HepG2 (cell line): Measurements from ENCODE around the gene SLC25A19. TPM values are rescaled to one million over a fixed set of nuclear protein-coding genes. Genes with fewer than 3 reads are reported as not detected.

ENCODE experiments used
- ARNT2 ChIP-seq: sonication (generic); formaldehyde crosslinking; IDR thresholded peaks from 2 replicates; pipeline ENCODE4 v1.8.0; 2022; ENCODE audit warnings: mild to moderate bottlenecking, low read depth, missing genetic modification reagents, moderate library complexity
- FLYWCH1 ChIP-seq: sonication (generic); formaldehyde crosslinking; IDR thresholded peaks from 2 replicates; pipeline ENCODE4 v1.8.1; 2023; ENCODE audit warnings: mild to moderate bottlenecking, missing genetic modification reagents
- FOXJ3 ChIP-seq: sonication (generic); formaldehyde crosslinking; IDR thresholded peaks from 2 replicates; pipeline ENCODE4 v1.4.0; 2020; ENCODE audit warnings: missing genetic modification reagents, mild to moderate bottlenecking, borderline replicate concordance
- HBP1 ChIP-seq: IDR thresholded peaks from 2 replicates; pipeline ENCODE4 v1.6.1; 2016; ENCODE audit warnings: low read depth, control low read depth
- HMGA1 ChIP-seq: sonication (generic); formaldehyde crosslinking; conservative IDR thresholded peaks from 2 replicates; pipeline ENCODE4 v1.4.0; 2020; ENCODE audit warnings: missing genetic modification reagents
- HMGXB4 ChIP-seq, 2 experiments: sonication (generic) in 1 of 2; formaldehyde crosslinking in 1 of 2; IDR thresholded peaks; 2 replicates each; pipeline versions ENCODE4 v1.4.0 to v1.6.1; 2018 to 2020; ENCODE audit warnings: missing genetic modification reagents in 2 of 2, borderline replicate concordance in 1 of 2, low read depth in 1 of 2, mild to moderate bottlenecking in 1 of 2, missing biosample characterization in 1 of 2
- IKZF4 ChIP-seq: sonication (generic); formaldehyde crosslinking; IDR thresholded peaks from 2 replicates; pipeline ENCODE4 v1.5.1; 2020; ENCODE audit warnings: borderline replicate concordance, mild to moderate bottlenecking, low read depth, missing genetic modification reagents; ENCODE audit errors: not compliant biosample characterization
- IRF1 ChIP-seq: sonication (generic); formaldehyde crosslinking; IDR thresholded peaks from 2 replicates; pipeline ENCODE4 v1.4.0; 2020; ENCODE audit warnings: low read depth, mild to moderate bottlenecking, missing genetic modification reagents
- MZF1 ChIP-seq: sonication (generic); formaldehyde crosslinking; IDR thresholded peaks from 2 replicates; pipeline ENCODE4 v1.8.1; 2023; ENCODE audit warnings: mild to moderate bottlenecking, missing genetic modification reagents, borderline replicate concordance
- NR1H2 ChIP-seq: sonication (generic); formaldehyde crosslinking; IDR thresholded peaks from 2 replicates; pipeline ENCODE4 v1.8.1; 2022; ENCODE audit warnings: low read depth, missing genetic modification reagents, borderline replicate concordance
- RBM39 ChIP-seq: fragments of 200-400 bp; formaldehyde crosslinking; IDR thresholded peaks from one replicate; pipeline ENCODE4 v1.6.1; 2018; ENCODE audit warnings: antibody characterized with exemption, mild to moderate bottlenecking, low read depth, low read length; ENCODE audit not compliant: poor library complexity, severe bottlenecking
- SRY ChIP-seq: sonication (generic); formaldehyde crosslinking; IDR thresholded peaks from 2 replicates; pipeline ENCODE4 v1.8.0; 2022; ENCODE audit warnings: mild to moderate bottlenecking, missing genetic modification reagents
- STAT6 ChIP-seq: sonication (generic); formaldehyde crosslinking; IDR thresholded peaks from 2 replicates; pipeline ENCODE4 v1.4.0; 2020; ENCODE audit warnings: missing genetic modification reagents, mild to moderate bottlenecking, borderline replicate concordance
- ZBTB39 ChIP-seq: sonication (generic); formaldehyde crosslinking; IDR thresholded peaks from 2 replicates; pipeline ENCODE4 v1.5.0; 2020; ENCODE audit warnings: missing genetic modification reagents
- ZNF101 ChIP-seq: sonication (generic); formaldehyde crosslinking; IDR thresholded peaks from 2 replicates; pipeline ENCODE4 v1.4.0; 2020; ENCODE audit warnings: mild to moderate bottlenecking, low read depth, missing genetic modification reagents, borderline replicate concordance
- ZNF547 ChIP-seq: sonication (generic); formaldehyde crosslinking; IDR thresholded peaks from 2 replicates; pipeline ENCODE4 v1.5.1; 2020; ENCODE audit warnings: mild to moderate bottlenecking, missing genetic modification reagents
- ZNF652 ChIP-seq: IDR thresholded peaks from 2 replicates; pipeline ENCODE4 v1.6.1; 2016; ENCODE audit warnings: low read depth, borderline replicate concordance
- polyA plus RNA-seq, 8 experiments: library from polyadenylated mRNA; depleted of rRNA in 3 of 8; stranded (reverse) in 7 of 8; unstranded in 1 of 8; fragments of >200 nt; fragmentation: Illumina TruSeq in 4 of 8; extraction: Trizol in 4 of 8; gene quantifications; 2 replicates each; pipeline versions ENCODE4 v1.2.1 to v1.2.3, GENCODE V29; 2011 to 2016; ENCODE audit warnings: low read depth in 4 of 8, missing spikeins in 1 of 8, mixed read lengths in 1 of 8; ENCODE audit not compliant: insufficient read depth in 1 of 8
- total RNA-seq, 5 experiments: library from RNA; depleted of rRNA; stranded (reverse); fragments of >200 nt; fragmentation: Illumina TruSeq; extraction: Trizol; gene quantifications; 2 replicates each; pipeline ENCODE4 v1.2.3, GENCODE V29; 2016; ENCODE audit warnings: low read depth in 1 of 5

The SLC25A19 gene
- total and polyA plus RNA-seq, 2 of the 13 experiments (the other 11 are each of a cell fraction or from before 2014, with no cell fraction given): 24.4 to 41.4 TPM

- TF ChIP-seq MZF1 (CRISPR knock-in tag): no peak
- TF ChIP-seq STAT6 (CRISPR knock-in tag): no peak
- no peak for TF ChIP-seq SRY
- TF ChIP-seq ZNF101 (CRISPR knock-in tag): no peak
- TF ChIP-seq RBM39: peak; percentile 86
- TF ChIP-seq IRF1 (CRISPR knock-in tag): peak; percentile 74; the same call in 1 of the 2 replicates
- TF ChIP-seq HMGXB4 (CRISPR knock-in tag; IDR thresholded peaks at IDR 0.05; ENCODE audit: borderline replicate concordance in 1 of 2, low read depth in 1 of 2): peak; percentile 67 to 87; a peak in 3 of 4 replicates
- no peak for TF ChIP-seq HMGA1 (CRISPR knock-in tag)
- 0 out of 2 replicates have a peak, but pooled peaks have one; percentile 12 for TF ChIP-seq ZBTB39 (CRISPR knock-in tag)
- no peak for TF ChIP-seq NR1H2 (CRISPR knock-in tag)
- TF ChIP-seq FOXJ3: 0 out of 2 replicates have a peak, but pooled peaks have one; percentile 47
- TF ChIP-seq IKZF4 (CRISPR knock-in tag): peak; percentile 45
- peak; percentile 42; the same call in 1 of the 2 replicates for TF ChIP-seq ZNF547
- TF ChIP-seq FLYWCH1: no peak
- no peak; the same call in 1 of the 2 replicates for TF ChIP-seq ZNF652 (CRISPR knock-in tag)
- TF ChIP-seq ARNT2 (CRISPR knock-in tag): peak; percentile 84
- peak; percentile 86; the same call in 1 of the 2 replicates for TF ChIP-seq HBP1 (CRISPR knock-in tag)
Measured at GRCh38 chr17:75308732-75309629, 19.7 kb upstream of the SLC25A19 start (continued).
